ENCODE data around the gene PPP6C. TPM values are rescaled to one million over a fixed set of nuclear protein-coding genes. Genes with fewer than 3 reads are reported as not detected.

The PPP6C gene
- total and polyA plus RNA-seq, 2 experiments from 2014 or later, result 27.5 to 31.8 TPM

DNA sequence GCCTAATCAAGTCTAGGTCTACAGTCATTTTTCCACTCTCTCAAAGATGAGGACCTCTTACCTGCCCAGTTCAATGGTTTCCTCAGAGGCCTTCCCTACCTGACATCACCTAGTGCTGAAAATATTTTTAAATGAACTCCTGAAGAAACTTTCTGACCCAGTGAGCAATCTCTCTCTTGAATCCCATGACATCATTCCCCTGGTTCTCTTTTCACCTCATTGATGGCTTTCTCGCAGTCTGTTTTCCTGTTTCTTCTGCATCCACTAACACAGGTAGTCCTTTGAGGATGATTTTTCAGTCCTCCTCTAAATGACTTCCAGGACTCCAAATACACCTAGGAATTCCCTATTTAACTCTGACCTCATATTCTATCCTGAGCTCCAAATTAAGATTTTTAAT, 86.6 kb downstream of the PPP6C start:
- in situ Hi-C loops (cut with MboI), result no loop called here
- 100% methylated on average over 1 of the region's 1 CpG for WGBS, 2 experiments (ENCODE audit: low coverage in 1 of 2, low lambda C conversion rate in 2 of 2, missing lambda C conversion rate in 2 of 2)

DNA sequence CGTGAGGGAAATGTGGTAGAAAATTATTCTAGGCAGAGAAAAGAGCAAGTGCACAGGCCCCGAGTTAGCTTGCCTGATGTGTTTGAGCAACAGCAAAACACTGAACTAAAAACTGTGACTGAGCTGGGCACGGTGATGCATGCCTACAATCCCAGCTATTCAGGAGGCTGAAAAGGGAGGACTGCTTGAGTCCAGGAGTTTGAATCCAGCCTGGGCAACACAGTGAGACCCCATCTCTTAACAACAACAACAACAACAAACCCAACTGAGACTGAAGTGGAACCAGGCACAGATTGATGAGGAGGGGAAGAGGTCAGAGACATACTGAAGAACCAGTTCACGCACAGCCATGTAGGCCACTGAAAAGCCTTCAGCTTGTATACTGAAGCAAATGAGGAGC, 88.8 kb downstream of the PPP6C start:
- H3K9me3 ChIP-seq (ENCODE audit: low read depth), result no peaks in the 10 kb centered on the region
- H3K9me2 ChIP-seq (ENCODE audit: insufficient read depth), result no peaks in the 10 kb centered on the region
- H3F3A ChIP-seq (ENCODE audit: insufficient read depth), result peaks cover 9% of the 10 kb centered on the region; the same call in 1 of the 2 replicates
- no peaks in the 10 kb centered on the region for H3K36me3 ChIP-seq (ENCODE audit: low read depth)
- no peak overlapping the region for H2AFZ ChIP-seq
- H3K27me3 ChIP-seq (replicated peaks; ENCODE audit: insufficient read depth), result no peaks in the 10 kb centered on the region
- TF ChIP-seq EZH2 (IDR thresholded peaks at IDR 0.05; ENCODE audit: insufficient read depth, poor library complexity, severe bottlenecking) (no peak), EZH2phosphoT487 (IDR thresholded peaks at IDR 0.05; ENCODE audit: insufficient read depth, low read depth) (no peak)
- no peak overlapping the region for H3K9ac ChIP-seq
- WGBS, 2 experiments (ENCODE audit: low coverage in 1 of 2, low lambda C conversion rate in 2 of 2, missing lambda C conversion rate in 2 of 2), result 71 to 80% methylated on average over 4 of the region's 4 CpGs
- DNase-seq, result no peak
- peaks cover 4% of the 10 kb centered on the region; the same call in 1 of the 2 replicates for H3K79me2 ChIP-seq (ENCODE audit: insufficient read depth)
- H3K4me2 ChIP-seq (ENCODE audit: unreplicated experiment), result no peak overlapping the region
- peaks cover 14% of the 10 kb centered on the region for H3K4me1 ChIP-seq (ENCODE audit: insufficient read depth)
- H3K4me3 ChIP-seq, result no peak overlapping the region
- in situ Hi-C loops (cut with MboI), result no loop called here
- H3K27ac ChIP-seq, result no peak overlapping the region
- no peaks in the 10 kb centered on the region for H4K20me1 ChIP-seq (ENCODE audit: insufficient read depth)

More for the DNA sequence above, 86.6 kb downstream of the PPP6C start:
- Histone ChIP-seq H4K20me1 (ENCODE audit: insufficient read depth) (no peaks in the 10 kb centered on the region), H3K79me2 (ENCODE audit: insufficient read depth) (peaks cover 4% of the 10 kb centered on the region; the same call in 1 of the 2 replicates), H3K27me3 (replicated peaks; ENCODE audit: insufficient read depth) (no peaks in the 10 kb centered on the region), H3K4me2 (ENCODE audit: unreplicated experiment) (no peak overlapping the region), H3K4me1 (ENCODE audit: insufficient read depth) (peaks cover 14% of the 10 kb centered on the region), H3F3A (ENCODE audit: insufficient read depth) (peaks cover 12% of the 10 kb centered on the region; the same call in 1 of the 2 replicates), H2AFZ (no peak overlapping the region), H3K4me3 (no peak overlapping the region), H3K36me3 (ENCODE audit: low read depth) (no peaks in the 10 kb centered on the region), H3K9me2 (ENCODE audit: insufficient read depth) (no peaks in the 10 kb centered on the region), H3K9ac (no peak overlapping the region), H3K9me3 (ENCODE audit: low read depth) (no peaks in the 10 kb centered on the region), H3K27ac (no peak overlapping the region)
- TF ChIP-seq EZH2 (IDR thresholded peaks at IDR 0.05; ENCODE audit: insufficient read depth, poor library complexity, severe bottlenecking), result no peak
- no peak for TF ChIP-seq EZH2phosphoT487 (IDR thresholded peaks at IDR 0.05; ENCODE audit: insufficient read depth, low read depth)
- DNase-seq, result no peak

DNA sequence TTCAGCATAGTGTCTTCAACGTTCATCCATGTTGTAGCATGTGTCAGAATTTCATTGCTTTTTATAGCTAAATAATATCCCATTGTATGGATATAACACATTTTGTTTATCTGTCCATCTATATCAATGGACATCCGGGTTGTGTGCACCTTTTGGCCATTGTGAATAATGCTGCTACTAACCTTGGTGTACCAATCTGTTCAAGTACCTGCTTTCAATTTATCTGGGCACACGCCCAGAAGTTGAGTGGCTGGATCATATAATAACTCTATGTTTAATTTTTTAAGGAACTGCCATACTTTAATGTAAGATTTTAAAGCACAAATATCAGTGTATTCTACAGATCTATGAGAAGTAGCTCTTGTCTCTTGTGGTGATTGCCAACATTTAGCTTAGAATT, 89.8 kb downstream of the PPP6C start:
- WGBS, 2 experiments (ENCODE audit: low coverage in 1 of 2, low lambda C conversion rate in 2 of 2, missing lambda C conversion rate in 2 of 2), result 94 to 96% methylated on average over 3 of the region's 3 CpGs
- no peak for DNase-seq
- H3K79me2 ChIP-seq (ENCODE audit: insufficient read depth), result peaks cover 4% of the 10 kb centered on the region; the same call in 1 of the 2 replicates
- TF ChIP-seq EZH2phosphoT487 (IDR thresholded peaks at IDR 0.05; ENCODE audit: insufficient read depth, low read depth) (no peak), EZH2 (IDR thresholded peaks at IDR 0.05; ENCODE audit: insufficient read depth, poor library complexity, severe bottlenecking) (no peak)
- no peaks in the 10 kb centered on the region for H4K20me1 ChIP-seq (ENCODE audit: insufficient read depth)
- H3K4me3 ChIP-seq, result no peak overlapping the region
- no peaks in the 10 kb centered on the region for H3K9me2 ChIP-seq (ENCODE audit: insufficient read depth)
- H3K36me3 ChIP-seq (ENCODE audit: low read depth), result no peaks in the 10 kb centered on the region
- in situ Hi-C loops (cut with MboI), result no loop called here
- H2AFZ ChIP-seq, result no peak overlapping the region
- peaks cover 9% of the 10 kb centered on the region; the same call in 1 of the 2 replicates for H3F3A ChIP-seq (ENCODE audit: insufficient read depth)
- H3K27me3 ChIP-seq (replicated peaks; ENCODE audit: insufficient read depth), result no peaks in the 10 kb centered on the region
- H3K9me3 ChIP-seq (ENCODE audit: low read depth), result no peaks in the 10 kb centered on the region
- peaks cover 14% of the 10 kb centered on the region for H3K4me1 ChIP-seq (ENCODE audit: insufficient read depth)
- H3K27ac ChIP-seq, result no peak overlapping the region
- H3K4me2 ChIP-seq (ENCODE audit: unreplicated experiment), result no peak overlapping the region
- no peak overlapping the region for H3K9ac ChIP-seq

Other genes starting within 250 kb of the PPP6C start
- gene GOLGA1, start 248.7 kb downstream of the PPP6C start, total RNA-seq (2014; rRNA removed; shearing (Covaris generic)), result 12.4 and 18.1 TPM in 2 replicates
- gene GOLGA1, start 248.7 kb downstream of the PPP6C start, polyA plus RNA-seq (2016; fragmentation: Nextera tagmentation; extraction: Ambion mirVana), result 15.3 and 17.1 TPM in 2 replicates
- 2.9 and 3.0 TPM in 2 replicates for gene SCAI, start 46.3 kb downstream of the PPP6C start, total RNA-seq (2014; rRNA removed; shearing (Covaris generic))
- gene SCAI, start 46.3 kb downstream of the PPP6C start, polyA plus RNA-seq (2016; fragmentation: Nextera tagmentation; extraction: Ambion mirVana), result 1.7 and 3.0 TPM in 2 replicates
- 25.0 and 29.3 TPM in 2 replicates for gene RABEPK, start 10.7 kb upstream of the PPP6C start, total RNA-seq (2014; rRNA removed; shearing (Covaris generic))
- 37.7 and 38.9 TPM in 2 replicates for gene RABEPK, start 10.7 kb upstream of the PPP6C start, polyA plus RNA-seq (2016; fragmentation: Nextera tagmentation; extraction: Ambion mirVana)
- gene HSPA5, start 51.5 kb upstream of the PPP6C start, total RNA-seq (2014; rRNA removed; shearing (Covaris generic)), result 70.4 and 76.5 TPM in 2 replicates
- gene HSPA5, start 51.5 kb upstream of the PPP6C start, polyA plus RNA-seq (2016; fragmentation: Nextera tagmentation; extraction: Ambion mirVana), result 481 and 496 TPM in 2 replicates
- gene GAPVD1, start 72.0 kb upstream of the PPP6C start, total RNA-seq (2014; rRNA removed; shearing (Covaris generic)), result 33.6 and 36.3 TPM in 2 replicates
- gene GAPVD1, start 72.0 kb upstream of the PPP6C start, polyA plus RNA-seq (2016; fragmentation: Nextera tagmentation; extraction: Ambion mirVana), result 37.0 and 39.5 TPM in 2 replicates

Measured in GM23248 (cell line).